ENCODE measurements around the gene ANGEL2.

GRCh38 chr1:212973426-212973825 lies 42.2 kb downstream of the ANGEL2 start:
- TF ChIP-seq, protein P1, sequence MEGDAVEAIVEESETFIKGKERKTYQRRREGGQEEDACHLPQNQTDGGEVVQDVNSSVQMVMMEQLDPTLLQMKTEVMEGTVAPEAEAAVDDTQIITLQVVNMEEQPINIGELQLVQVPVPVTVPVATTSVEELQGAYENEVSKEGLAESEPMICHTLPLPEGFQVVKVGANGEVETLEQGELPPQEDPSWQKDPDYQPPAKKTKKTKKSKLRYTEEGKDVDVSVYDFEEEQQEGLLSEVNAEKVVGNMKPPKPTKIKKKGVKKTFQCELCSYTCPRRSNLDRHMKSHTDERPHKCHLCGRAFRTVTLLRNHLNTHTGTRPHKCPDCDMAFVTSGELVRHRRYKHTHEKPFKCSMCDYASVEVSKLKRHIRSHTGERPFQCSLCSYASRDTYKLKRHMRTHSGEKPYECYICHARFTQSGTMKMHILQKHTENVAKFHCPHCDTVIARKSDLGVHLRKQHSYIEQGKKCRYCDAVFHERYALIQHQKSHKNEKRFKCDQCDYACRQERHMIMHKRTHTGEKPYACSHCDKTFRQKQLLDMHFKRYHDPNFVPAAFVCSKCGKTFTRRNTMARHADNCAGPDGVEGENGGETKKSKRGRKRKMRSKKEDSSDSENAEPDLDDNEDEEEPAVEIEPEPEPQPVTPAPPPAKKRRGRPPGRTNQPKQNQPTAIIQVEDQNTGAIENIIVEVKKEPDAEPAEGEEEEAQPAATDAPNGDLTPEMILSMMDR (IDR thresholded peaks at IDR 0.05; ENCODE audit: insufficient read depth, low read length, poor library complexity, severe bottlenecking) = no peak
- TF ChIP-seq EZH2phosphoT487 (conservative IDR thresholded peaks at IDR 0.05; ENCODE audit: low read length) = no peak
